Adrenal gland (tissue), 12 donors: Measurements from ENCODE around the gene THAP4. TPM values are rescaled to one million over a fixed set of nuclear protein-coding genes. Genes with fewer than 3 reads are reported as not detected.

Experiments
- DNase-seq, 7 donors: peaks; one replicate each; pipeline ENCODE4 v3.0.0-alpha.2; 2019 to 2020
- H3K27ac ChIP-seq, 5 donors: fragments of 200-600 bp; sonication (generic) in 4 of 5; 1 replicate in 3 of 5; 2 replicates in 2 of 5; pipeline versions ENCODE4 v1.5.1 to v1.8.0; 2016 to 2020; ENCODE audit warnings: mild to moderate bottlenecking in 1 of 5
- H3K27me3 ChIP-seq: fragments of 200-600 bp; 2 replicates; pipeline ENCODE4 v1.8.0; 2021
- H3K36me3 ChIP-seq, 2 donors: fragments of 200-600 bp; replicated peaks in 1 of 2; 1 replicate in 1 of 2; 2 replicates in 1 of 2; pipeline versions ENCODE4 v1.5.1 to v1.8.0; 2018 to 2022
- H3K4me1 ChIP-seq, 2 donors: fragments of 200-600 bp; replicated peaks in 1 of 2; 1 replicate in 1 of 2; 2 replicates in 1 of 2; pipeline versions ENCODE4 v1.5.1 to v1.8.0; 2018 to 2021
- H3K4me3 ChIP-seq, 4 donors: fragments of 200-600 bp; sonication (generic) in 3 of 4; one replicate each; pipeline ENCODE4 v1.5.1; 2016 to 2018
- H3K9me3 ChIP-seq, 3 donors: fragments of 200-600 bp; sonication (generic) in 1 of 3; replicated peaks in 1 of 3; 1 replicate in 2 of 3; 2 replicates in 1 of 3; pipeline versions ENCODE4 v1.5.1 to v1.8.0; 2016 to 2021
- POLR2A ChIP-seq, 2 donors: fragments of 450-650 bp; IDR thresholded peaks; one replicate each; pipeline ENCODE4 v1.6.1; 2017; ENCODE audit warnings: antibody characterized with exemption in 2 of 2, mild to moderate bottlenecking in 2 of 2, moderate library complexity in 1 of 2
- WGBS, 4 donors: extraction: QIAGEN DNeasy Blood & Tissue Kit in 2 of 4; methylation state at CpG; one replicate each; pipeline versions ENCODE4 v1.1.5 to v1.1.7; 2013 to 2017; 5-methylcytosine and 5-hydroxymethylcytosine counted together
- intact Hi-C, 2 donors: fragments of 100-400 bp; cut with DNase I; formaldehyde crosslinking; loops; one replicate each; pipeline versions ENCODE4 v1.14.1 to v1.15.0; 2022 to 2023
- polyA plus RNA-seq, 3 donors: library from polyadenylated mRNA; stranded (reverse); fragments of 200-250 nt in 2 of 3; fragments of 350-450 nt in 1 of 3; fragmentation: Illumina TruSeq in 1 of 3; extraction: RNeasy Lipid Tissue Mini Kit (QIAGEN cat#74804) in 1 of 3; gene quantifications; one replicate each; pipeline ENCODE4 v1.2.3, GENCODE V29; 2013 to 2014
- total RNA-seq, 9 donors: library from RNA; depleted of rRNA in 4 of 9; stranded (reverse); fragments of >200 nt in 4 of 9; fragments of 120-200 nt in 1 of 9; fragmentation: NEBNext Ultra II Directional in 1 of 9; extraction: Animal tissue kit (Norgen Biotek cat#: 25700) in 1 of 9; gene quantifications; one replicate each; pipeline versions ENCODE4 v1.1.0 to v1.2.4, GENCODE V29; 2013 to 2023
- TF ChIP-seq, protein P1 (sequence below), 6 experiments: fragments of 450-650 bp in 4 of 6; fragments of 200-600 bp in 2 of 6; sonication (generic) in 1 of 6; IDR thresholded peaks; 1 replicate in 5 of 6; 2 replicates in 1 of 6; pipeline versions ENCODE4 v1.5.1 to v1.8.0; 2016 to 2021; ENCODE audit warnings: antibody characterized with exemption in 6 of 6, mild to moderate bottlenecking in 2 of 6, moderate library complexity in 1 of 6
- donor health status: healthy with polysubstance abuse.
- donor health status: Bipolar disorder and iron deficiency.
- donor health status: DM: yes; HTN: yes; CAD: no.
- donor health status: DM: no; HTN: no; CAD: no.
- donor health status: DM: no; HTN: no; CAD: no.
- donor health status: DM: yes; HTN: yes; CAD: no.

Gene THAP4
- total and polyA plus RNA-seq, 12 donors, result 23.9 to 62.9 (median 41.1) TPM

DNA sequence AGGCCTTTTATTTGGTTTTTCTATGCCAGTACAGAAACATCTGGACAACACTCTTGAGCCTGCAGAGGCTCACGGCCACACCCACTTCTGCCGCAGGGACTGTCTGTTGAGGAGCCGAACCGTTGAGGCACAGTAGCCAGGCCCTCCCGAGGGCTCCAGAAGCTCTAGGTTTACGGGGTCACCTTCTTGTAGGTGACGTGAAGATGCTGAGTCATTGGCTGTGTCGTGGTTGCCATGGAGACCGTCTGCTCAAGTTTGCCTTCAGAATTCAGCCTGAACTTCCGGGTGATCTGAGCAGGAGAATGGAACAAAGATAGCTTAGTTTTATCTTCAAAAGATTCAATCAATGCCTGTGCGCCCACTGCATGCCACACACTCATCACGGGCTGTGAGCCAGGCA is 52.5 kb downstream of the THAP4 start:
- TF ChIP-seq, protein P1, sequence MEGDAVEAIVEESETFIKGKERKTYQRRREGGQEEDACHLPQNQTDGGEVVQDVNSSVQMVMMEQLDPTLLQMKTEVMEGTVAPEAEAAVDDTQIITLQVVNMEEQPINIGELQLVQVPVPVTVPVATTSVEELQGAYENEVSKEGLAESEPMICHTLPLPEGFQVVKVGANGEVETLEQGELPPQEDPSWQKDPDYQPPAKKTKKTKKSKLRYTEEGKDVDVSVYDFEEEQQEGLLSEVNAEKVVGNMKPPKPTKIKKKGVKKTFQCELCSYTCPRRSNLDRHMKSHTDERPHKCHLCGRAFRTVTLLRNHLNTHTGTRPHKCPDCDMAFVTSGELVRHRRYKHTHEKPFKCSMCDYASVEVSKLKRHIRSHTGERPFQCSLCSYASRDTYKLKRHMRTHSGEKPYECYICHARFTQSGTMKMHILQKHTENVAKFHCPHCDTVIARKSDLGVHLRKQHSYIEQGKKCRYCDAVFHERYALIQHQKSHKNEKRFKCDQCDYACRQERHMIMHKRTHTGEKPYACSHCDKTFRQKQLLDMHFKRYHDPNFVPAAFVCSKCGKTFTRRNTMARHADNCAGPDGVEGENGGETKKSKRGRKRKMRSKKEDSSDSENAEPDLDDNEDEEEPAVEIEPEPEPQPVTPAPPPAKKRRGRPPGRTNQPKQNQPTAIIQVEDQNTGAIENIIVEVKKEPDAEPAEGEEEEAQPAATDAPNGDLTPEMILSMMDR (IDR thresholded peaks at IDR 0.05), result no peak
- no peak for TF ChIP-seq POLR2A (IDR thresholded peaks at IDR 0.05)
- Histone ChIP-seq H3K4me3 (no peak overlapping the region), H3K9me3 (peaks cover 0 to 17% (median 5%) of the 10 kb centered on the region in 3 donors), H3K27ac (no peak overlapping the region), H3K36me3 (peaks cover 0 to 19% of the 10 kb centered on the region in 2 donors), H3K4me1 (no peaks in the 10 kb centered on the region), H3K27me3 (no peaks in the 10 kb centered on the region)
- intact Hi-C loops, result no loop called here
- 87 to 94% (median 92%) methylated on average over 7 to 12 of the region's 12 CpGs for WGBS, 4 donors
- DNase-seq, result no peak

DNA sequence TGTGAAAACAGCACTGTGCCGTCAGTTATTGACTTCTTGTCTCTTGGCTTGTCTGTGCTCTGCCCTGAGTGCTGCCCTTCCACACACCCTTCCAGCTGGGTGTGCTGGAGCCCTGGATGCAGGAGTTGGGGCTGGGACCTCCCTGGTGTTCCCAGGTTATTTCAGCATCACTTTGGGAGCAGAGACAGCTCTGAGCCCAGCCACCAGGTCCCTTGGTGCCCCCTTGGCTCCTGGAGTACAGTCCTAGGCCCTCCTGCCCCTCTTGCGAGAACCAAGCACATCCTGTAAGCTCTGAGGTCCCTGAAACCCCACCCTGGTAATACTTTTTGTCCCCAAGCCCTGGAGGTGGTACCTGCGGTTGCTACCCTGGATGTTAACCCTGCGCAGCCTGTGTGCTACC is 54.2 kb downstream of the THAP4 start:
- no peak for DNase-seq
- no peaks in the 10 kb centered on the region for H3K4me1 ChIP-seq
- 92 to 100% (median 99%) methylated on average over 4 of the region's 4 CpGs for WGBS, 4 donors
- H3K27ac ChIP-seq, result no peak overlapping the region
- peaks cover 0 to 17% (median 5%) of the 10 kb centered on the region in 3 donors for H3K9me3 ChIP-seq
- H3K4me3 ChIP-seq, result no peak overlapping the region
- no peak for TF ChIP-seq POLR2A (IDR thresholded peaks at IDR 0.05)
- TF ChIP-seq, protein P1 (IDR thresholded peaks at IDR 0.05), result no peak
- no peaks in the 10 kb centered on the region for H3K27me3 ChIP-seq
- peaks cover 0 to 19% of the 10 kb centered on the region in 2 donors for H3K36me3 ChIP-seq
- intact Hi-C loops, result no loop called here

DNA sequence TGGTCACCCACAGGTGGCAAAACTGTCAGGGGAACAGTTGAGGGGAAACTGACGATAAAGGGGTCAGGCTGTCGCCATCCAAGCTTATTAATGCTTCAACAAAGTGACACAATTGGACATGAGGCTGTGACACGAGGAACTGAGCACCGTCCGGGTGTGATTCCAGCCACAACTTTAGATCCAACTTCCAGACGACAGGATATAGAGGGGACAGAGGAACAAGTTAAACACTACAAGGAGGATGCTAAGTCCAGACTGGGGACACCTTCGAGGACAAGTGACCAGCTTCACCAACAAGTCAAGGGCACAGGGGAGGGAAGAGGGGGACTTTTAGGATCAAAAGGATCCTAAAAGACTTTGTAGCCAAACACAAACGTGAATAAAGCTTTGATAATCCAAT is 54.6 kb downstream of the THAP4 start:
- H3K4me3 ChIP-seq, result no peak overlapping the region
- intact Hi-C loops, result no loop called here
- no peak for DNase-seq
- peaks cover 0 to 16% (median 5%) of the 10 kb centered on the region in 3 donors for H3K9me3 ChIP-seq
- H3K4me1 ChIP-seq, result no peaks in the 10 kb centered on the region
- no peak overlapping the region for H3K27ac ChIP-seq
- WGBS, 4 donors, result 90 to 98% (median 95%) methylated on average over 8 of the region's 8 CpGs
- no peak for TF ChIP-seq POLR2A (IDR thresholded peaks at IDR 0.05)
- TF ChIP-seq, protein P1 (IDR thresholded peaks at IDR 0.05), result no peak
- peaks cover 0 to 19% of the 10 kb centered on the region in 2 donors for H3K36me3 ChIP-seq
- H3K27me3 ChIP-seq, result no peaks in the 10 kb centered on the region

DNA sequence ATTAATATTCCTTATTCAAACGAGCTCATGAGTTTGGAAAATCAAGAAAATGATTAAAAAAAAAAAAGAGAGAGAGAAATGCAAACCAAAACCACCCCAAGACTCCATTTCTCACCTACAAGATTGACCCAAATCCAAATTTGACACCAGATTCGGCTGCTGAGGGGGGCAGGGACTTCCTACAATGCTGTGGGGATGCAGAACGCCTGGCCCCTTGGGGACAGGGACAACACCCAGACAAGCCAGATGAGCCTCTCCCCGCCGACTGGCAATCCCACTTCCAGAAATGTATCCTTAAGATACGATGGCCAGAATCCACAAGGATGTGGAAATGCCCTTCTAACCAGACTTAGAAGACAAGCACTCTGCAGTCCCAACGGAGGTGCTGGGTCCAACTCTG is 57.7 kb downstream of the THAP4 start:
- no peak for TF ChIP-seq POLR2A (IDR thresholded peaks at IDR 0.05)
- TF ChIP-seq, protein P1 (IDR thresholded peaks at IDR 0.05), result no peak
- H3K27me3 ChIP-seq, result no peaks in the 10 kb centered on the region
- no peak overlapping the region for H3K4me3 ChIP-seq
- H3K9me3 ChIP-seq, result no peaks in the 10 kb centered on the region
- H3K27ac ChIP-seq, result no peak overlapping the region
- H3K4me1 ChIP-seq, result no peaks in the 10 kb centered on the region
- intact Hi-C loops, result no loop called here
- WGBS, 4 donors, result 81 to 93% (median 91%) methylated on average over 7 of the region's 7 CpGs
- no peak for DNase-seq
- H3K36me3 ChIP-seq, result peaks cover 0 to 15% of the 10 kb centered on the region in 2 donors
